ENCODE measurements around the gene SLC33A1.

DNA sequence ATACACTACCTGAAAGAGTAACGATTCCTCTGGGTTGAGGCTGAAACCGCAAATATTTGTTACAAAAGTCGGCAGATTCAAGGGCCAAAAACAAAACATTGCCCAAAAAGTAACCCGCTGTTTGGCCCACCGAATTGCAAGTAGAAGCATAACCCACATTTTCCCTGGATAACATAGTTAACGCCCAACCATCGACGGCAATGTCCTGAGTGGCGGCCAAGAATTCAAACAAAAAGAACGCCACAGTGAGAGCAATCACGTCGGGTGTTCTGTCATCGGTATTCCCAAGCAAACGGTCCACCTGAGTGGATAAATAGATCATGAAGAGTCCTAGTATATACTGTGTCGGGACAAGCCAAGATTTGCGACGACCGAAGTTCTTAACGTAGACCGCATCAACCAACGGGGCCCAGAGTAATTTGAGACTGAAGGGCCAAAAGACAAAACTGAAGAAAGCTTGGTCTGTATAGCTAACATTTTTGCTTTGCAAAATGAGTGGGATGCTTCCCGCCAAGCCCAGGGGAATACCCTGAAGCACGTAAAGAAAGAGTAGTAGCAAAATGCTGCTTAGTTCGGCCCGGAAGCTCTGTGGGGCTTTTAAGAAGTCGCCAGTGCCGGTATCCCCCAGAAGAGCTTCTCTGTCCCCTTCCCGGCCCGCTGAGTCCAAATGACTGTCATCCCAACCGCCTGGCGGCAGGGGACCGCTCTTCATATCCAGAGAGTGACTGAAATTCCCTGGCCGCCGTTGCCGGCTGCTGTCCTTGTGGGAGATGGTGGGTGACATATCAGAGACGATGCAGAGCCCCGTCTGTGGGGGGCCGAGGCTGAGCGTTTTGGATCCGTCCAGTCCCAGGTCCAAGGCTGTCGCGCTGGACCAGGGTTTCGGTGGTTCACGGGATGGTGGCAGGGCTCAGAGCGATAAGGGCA is 750 bp downstream of the SLC33A1 start:
- no peak for TF ChIP-seq YY1 (IDR thresholded peaks at IDR 0.05)
- no peak for TF ChIP-seq TAF1 (conservative IDR thresholded peaks at IDR 0.05)
- no peak for TF ChIP-seq HNF4G (IDR thresholded peaks at IDR 0.05)
- TF ChIP-seq, protein P1, sequence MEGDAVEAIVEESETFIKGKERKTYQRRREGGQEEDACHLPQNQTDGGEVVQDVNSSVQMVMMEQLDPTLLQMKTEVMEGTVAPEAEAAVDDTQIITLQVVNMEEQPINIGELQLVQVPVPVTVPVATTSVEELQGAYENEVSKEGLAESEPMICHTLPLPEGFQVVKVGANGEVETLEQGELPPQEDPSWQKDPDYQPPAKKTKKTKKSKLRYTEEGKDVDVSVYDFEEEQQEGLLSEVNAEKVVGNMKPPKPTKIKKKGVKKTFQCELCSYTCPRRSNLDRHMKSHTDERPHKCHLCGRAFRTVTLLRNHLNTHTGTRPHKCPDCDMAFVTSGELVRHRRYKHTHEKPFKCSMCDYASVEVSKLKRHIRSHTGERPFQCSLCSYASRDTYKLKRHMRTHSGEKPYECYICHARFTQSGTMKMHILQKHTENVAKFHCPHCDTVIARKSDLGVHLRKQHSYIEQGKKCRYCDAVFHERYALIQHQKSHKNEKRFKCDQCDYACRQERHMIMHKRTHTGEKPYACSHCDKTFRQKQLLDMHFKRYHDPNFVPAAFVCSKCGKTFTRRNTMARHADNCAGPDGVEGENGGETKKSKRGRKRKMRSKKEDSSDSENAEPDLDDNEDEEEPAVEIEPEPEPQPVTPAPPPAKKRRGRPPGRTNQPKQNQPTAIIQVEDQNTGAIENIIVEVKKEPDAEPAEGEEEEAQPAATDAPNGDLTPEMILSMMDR (IDR thresholded peaks at IDR 0.05; ENCODE audit: low read depth, low read length, missing input control), result no peak
- TF ChIP-seq FOXA2 (IDR thresholded peaks at IDR 0.05), result no peak
- no peak for TF ChIP-seq SP1 (IDR thresholded peaks at IDR 0.05)
- TF ChIP-seq EGR1 (IDR thresholded peaks at IDR 0.05; ENCODE audit: low read depth in 2 of 2), result no peak
- TF ChIP-seq NR2F2 (IDR thresholded peaks at IDR 0.05), result no peak
- no peak for TF ChIP-seq RAD21 (IDR thresholded peaks at IDR 0.05)
